ENCODE data around the gene RIPOR1.
A peak's percentile ranks its signal among the peaks of the same experiment; 100 is the strongest.

The RIPOR1 gene, protein sequence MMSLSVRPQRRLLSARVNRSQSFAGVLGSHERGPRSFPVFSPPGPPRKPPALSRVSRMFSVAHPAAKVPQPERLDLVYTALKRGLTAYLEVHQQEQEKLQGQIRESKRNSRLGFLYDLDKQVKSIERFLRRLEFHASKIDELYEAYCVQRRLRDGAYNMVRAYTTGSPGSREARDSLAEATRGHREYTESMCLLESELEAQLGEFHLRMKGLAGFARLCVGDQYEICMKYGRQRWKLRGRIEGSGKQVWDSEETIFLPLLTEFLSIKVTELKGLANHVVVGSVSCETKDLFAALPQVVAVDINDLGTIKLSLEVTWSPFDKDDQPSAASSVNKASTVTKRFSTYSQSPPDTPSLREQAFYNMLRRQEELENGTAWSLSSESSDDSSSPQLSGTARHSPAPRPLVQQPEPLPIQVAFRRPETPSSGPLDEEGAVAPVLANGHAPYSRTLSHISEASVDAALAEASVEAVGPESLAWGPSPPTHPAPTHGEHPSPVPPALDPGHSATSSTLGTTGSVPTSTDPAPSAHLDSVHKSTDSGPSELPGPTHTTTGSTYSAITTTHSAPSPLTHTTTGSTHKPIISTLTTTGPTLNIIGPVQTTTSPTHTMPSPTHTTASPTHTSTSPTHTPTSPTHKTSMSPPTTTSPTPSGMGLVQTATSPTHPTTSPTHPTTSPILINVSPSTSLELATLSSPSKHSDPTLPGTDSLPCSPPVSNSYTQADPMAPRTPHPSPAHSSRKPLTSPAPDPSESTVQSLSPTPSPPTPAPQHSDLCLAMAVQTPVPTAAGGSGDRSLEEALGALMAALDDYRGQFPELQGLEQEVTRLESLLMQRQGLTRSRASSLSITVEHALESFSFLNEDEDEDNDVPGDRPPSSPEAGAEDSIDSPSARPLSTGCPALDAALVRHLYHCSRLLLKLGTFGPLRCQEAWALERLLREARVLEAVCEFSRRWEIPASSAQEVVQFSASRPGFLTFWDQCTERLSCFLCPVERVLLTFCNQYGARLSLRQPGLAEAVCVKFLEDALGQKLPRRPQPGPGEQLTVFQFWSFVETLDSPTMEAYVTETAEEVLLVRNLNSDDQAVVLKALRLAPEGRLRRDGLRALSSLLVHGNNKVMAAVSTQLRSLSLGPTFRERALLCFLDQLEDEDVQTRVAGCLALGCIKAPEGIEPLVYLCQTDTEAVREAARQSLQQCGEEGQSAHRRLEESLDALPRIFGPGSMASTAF

DNA sequence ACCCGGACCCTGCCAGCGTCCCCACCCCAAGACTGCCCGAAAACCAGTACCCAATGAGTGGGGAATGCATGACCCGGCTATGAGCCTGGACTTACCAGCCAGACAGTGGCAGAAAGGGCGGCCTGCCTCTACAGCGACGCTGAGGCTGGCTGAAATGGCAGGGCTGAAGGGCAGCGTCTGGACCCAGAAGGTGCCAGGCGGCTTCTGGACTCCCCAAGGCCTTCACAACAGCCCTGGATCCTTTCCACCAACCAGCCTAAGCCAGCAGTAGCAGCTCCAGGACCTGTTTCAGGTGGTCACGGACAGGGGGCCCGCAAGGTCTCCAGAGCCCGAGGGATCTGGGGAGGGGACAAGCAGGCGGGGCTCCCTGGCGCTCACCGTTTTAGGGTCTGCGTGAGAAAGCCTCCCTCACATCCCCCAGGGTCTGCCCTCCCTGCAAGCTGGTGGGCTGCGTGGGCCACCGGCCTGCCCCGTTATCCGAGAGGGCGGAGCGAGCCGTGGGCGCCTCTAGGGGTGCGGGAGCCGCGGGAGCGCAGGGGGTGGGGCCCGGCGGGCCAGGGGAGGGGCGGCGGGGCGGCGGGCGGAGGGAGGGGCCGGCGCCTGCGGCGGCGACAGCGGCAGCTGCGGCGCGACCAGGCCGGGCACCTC lies at the start of gene RIPOR1:
RIPOR1 (plus strand) TSS at position 608 of the 648 bp plus-strand sequence. CDS start 9,618 bp downstream, outside the sequence.
- no peak for DNase-seq (ENCODE audit: extremely low read depth, low read depth)
- TF ChIP-seq, protein P1, sequence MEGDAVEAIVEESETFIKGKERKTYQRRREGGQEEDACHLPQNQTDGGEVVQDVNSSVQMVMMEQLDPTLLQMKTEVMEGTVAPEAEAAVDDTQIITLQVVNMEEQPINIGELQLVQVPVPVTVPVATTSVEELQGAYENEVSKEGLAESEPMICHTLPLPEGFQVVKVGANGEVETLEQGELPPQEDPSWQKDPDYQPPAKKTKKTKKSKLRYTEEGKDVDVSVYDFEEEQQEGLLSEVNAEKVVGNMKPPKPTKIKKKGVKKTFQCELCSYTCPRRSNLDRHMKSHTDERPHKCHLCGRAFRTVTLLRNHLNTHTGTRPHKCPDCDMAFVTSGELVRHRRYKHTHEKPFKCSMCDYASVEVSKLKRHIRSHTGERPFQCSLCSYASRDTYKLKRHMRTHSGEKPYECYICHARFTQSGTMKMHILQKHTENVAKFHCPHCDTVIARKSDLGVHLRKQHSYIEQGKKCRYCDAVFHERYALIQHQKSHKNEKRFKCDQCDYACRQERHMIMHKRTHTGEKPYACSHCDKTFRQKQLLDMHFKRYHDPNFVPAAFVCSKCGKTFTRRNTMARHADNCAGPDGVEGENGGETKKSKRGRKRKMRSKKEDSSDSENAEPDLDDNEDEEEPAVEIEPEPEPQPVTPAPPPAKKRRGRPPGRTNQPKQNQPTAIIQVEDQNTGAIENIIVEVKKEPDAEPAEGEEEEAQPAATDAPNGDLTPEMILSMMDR (IDR thresholded peaks at IDR 0.05; ENCODE audit: low read depth, low read length, missing control alignments) = no peak
- peak within 1 kb of the TSS; percentile 79 for H3K4me3 ChIP-seq (replicated peaks; ENCODE audit: low read depth, low read length)

DNA sequence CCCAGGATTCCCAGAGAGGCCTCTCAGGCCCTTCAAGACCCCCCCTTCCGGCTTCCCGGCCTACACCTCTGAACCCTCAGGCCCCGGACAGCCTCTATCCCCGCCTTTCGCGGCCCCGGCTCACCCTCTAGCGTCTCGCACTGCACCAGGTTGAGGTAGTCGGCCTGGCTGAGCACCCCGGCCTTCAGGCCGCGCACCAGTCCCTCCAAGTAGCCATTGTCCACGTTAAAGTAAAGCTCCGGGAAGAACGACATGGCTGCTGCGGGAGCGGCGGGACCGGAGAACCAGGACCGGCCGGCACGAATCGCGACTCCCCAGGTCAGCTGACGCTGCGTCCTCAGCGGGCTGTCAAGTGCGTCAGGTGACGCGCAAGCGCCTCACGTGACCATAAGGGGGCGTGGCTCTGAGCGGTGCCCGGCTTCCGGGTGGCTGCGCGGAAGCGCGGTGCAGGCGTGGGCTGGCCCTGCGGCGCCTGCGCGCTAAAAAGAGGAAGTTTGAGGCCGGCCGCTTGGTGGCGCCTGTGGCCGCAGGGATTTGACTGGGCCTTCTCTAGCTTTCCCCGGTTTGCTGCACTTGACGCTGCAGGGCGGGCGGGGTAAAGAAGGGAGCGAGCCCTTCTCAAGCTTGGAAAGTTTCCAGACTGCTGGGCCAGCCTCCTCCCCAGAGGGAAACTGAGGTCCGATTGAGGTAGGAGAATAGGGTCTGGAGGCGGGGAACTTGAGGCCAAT lies 47.6 kb upstream of the RIPOR1 start, which contains the start of gene ATP6V0D1:
ATP6V0D1 (minus strand) TSS at position 325 of the 728 bp plus-strand sequence; CDS start at position 254, 71 bp downstream.
- peak within 1 kb of the TSS; percentile 96 for H3K4me3 ChIP-seq (replicated peaks; ENCODE audit: low read depth, low read length)
- peak; percentile 89 for DNase-seq (ENCODE audit: extremely low read depth, low read depth)
- TF ChIP-seq, protein P1 (IDR thresholded peaks at IDR 0.05; ENCODE audit: low read depth, low read length, missing control alignments) = peak; percentile 88

DNA sequence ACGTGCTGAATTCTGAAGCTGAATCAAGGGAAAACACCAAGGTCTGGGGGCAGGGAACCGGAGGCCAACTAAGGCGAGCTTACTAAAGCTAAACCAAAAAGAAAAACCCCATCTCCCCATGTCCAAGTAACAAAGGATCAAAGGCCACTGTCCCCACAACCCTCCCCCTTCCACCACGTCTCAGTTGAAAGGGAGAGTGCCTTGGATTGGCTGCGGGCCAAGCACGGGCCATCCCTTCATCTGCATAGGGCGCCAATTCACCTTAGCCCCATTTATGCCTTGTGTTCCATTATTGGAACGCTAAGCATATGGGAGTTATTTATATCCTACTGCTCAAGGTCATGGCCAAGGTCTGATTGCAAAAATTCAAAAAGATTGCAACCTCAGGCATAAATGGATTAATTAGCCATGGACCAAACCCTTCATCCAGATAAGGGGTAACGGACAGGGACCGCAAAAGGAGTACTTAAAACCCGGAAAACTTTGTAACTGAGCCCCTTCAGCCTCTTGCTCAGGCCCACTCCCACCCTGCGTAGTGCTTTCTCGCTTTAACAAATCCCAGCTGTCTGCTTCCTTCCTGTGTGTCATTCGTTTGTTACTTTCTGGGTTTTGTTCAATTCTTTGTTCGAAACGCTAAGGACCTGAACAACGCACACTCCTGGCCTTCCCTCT lies 46.9 kb upstream of the RIPOR1 start:
- TF ChIP-seq, protein P1 (IDR thresholded peaks at IDR 0.05; ENCODE audit: low read depth, low read length, missing control alignments) = no peak
- H3K4me3 ChIP-seq (replicated peaks; ENCODE audit: low read depth, low read length) = peak overlapping the region; percentile 96
- no peak for DNase-seq (ENCODE audit: extremely low read depth, low read depth)

DNA sequence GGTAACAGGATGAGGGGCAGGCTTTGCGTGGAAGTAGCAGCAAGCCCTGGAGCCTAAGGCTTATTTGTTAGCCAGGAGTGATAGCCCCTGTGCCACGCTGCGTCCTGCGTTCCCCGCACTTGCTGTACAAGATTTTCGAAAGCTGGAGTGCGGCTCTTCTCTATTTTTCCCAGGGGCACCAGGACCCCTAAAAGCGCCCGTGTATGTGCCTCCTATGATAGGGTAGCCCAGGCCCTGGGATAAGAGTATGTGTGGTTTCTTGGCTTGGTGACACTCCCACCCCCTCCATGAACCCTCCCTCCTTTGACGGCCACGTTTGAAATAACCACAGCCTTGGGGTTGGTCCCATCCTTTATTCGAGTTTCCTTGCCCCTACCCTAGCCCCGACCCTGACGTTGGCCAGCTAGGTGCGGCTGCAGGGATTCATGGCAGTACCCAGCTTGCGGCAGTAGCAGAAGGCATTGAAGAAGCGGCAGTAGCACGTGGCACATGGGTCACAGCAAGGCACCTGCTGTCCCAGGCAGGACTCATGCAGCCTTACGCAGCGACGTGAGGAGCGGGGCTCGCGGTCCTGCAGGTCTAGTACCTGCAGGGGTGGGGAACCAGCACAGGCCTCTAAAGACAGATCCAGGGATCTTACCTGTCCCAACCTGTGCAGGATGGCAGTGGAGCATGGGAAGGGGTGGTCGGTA lies 46.2 kb upstream of the RIPOR1 start:
- DNase-seq (ENCODE audit: extremely low read depth, low read depth) = no peak
- H3K4me3 ChIP-seq (replicated peaks; ENCODE audit: low read depth, low read length) = peak overlapping the region; percentile 96
- TF ChIP-seq, protein P1 (IDR thresholded peaks at IDR 0.05; ENCODE audit: low read depth, low read length, missing control alignments) = no peak

DNA sequence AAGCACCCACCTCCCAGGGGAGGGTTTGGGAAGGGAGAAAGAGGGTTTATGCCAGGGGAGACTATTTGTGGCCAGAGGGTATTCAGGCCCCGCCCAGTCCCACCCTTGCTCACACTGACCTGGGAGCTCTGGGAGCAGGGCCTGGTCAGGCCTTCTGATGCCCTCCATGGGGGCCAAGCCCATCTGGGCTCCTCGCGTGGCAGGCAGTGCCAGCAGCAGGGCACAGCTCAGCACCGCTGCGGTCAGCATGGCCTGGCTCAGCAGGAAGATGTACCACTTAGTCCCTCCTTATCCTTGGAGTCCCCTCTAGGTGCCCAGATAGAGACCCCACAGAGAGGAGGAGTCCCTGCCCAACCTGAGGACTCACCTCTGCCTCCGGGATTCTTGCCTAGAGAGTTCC lies 45.5 kb upstream of the RIPOR1 start, which contains the start of gene AGRP:
AGRP (minus strand) TSS at position 398 of the 400 bp plus-strand sequence; CDS start at position 249, 149 bp downstream.
- DNase-seq (ENCODE audit: extremely low read depth, low read depth) = no peak
- TF ChIP-seq, protein P1 (IDR thresholded peaks at IDR 0.05; ENCODE audit: low read depth, low read length, missing control alignments) = no peak
- H3K4me3 ChIP-seq (replicated peaks; ENCODE audit: low read depth, low read length) = peak within 1 kb of the TSS; percentile 96

Data from HFF-Myc (cell line).